T-helper 22 cell (primary cell): Measurements from ENCODE around the gene CDH22.

Experiments
- DNase-seq: peaks from one replicate; pipeline ENCODE4 v3.0.0-alpha.2; 2020; ENCODE audit warnings: low read depth

The CDH22 gene

GRCh38 chr20:46192376-46192944, 115.8 kb downstream of the CDH22 start:
- DNase-seq: no peak

GRCh38 chr20:46191611-46192010, 116.7 kb downstream of the CDH22 start:
- DNase-seq: no peak

GRCh38 chr20:46191168-46191540, 117.1 kb downstream of the CDH22 start:
- DNase-seq: no peak

- no peak for DNase-seq
Observed at GRCh38 chr20:46190478-46191167, 117.7 kb downstream of the CDH22 start.

GRCh38 chr20:46188866-46189541, 119.3 kb downstream of the CDH22 start:
- DNase-seq: no peak

GRCh38 chr20:46186210-46186609, 122.1 kb downstream of the CDH22 start:
- DNase-seq: no peak

GRCh38 chr20:46185353-46185752, 122.9 kb downstream of the CDH22 start:
- DNase-seq: no peak

GRCh38 chr20:46183768-46184167, 124.5 kb downstream of the CDH22 start:
- DNase-seq: no peak

- DNase-seq: no peak
Observed at GRCh38 chr20:46182276-46183200, 125.8 kb downstream of the CDH22 start.

GRCh38 chr20:46179862-46180261, 128.4 kb downstream of the CDH22 start:
- no peak for DNase-seq

- DNase-seq: no peak
Observed at GRCh38 chr20:46178891-46179290, 129.4 kb downstream of the CDH22 start.

GRCh38 chr20:46177768-46178167, 130.5 kb downstream of the CDH22 start:
- DNase-seq: no peak

- DNase-seq: no peak
Observed at GRCh38 chr20:46176739-46177378, 131.4 kb downstream of the CDH22 start.

GRCh38 chr20:46175127-46175494, 133.2 kb downstream of the CDH22 start:
- DNase-seq: no peak

- peak; percentile 26 for DNase-seq
Observed at GRCh38 chr20:46174469-46175126, 133.7 kb downstream of the CDH22 start.

GRCh38 chr20:46173652-46174468, 134.4 kb downstream of the CDH22 start:
- no peak for DNase-seq

GRCh38 chr20:46172961-46173536, 135.2 kb downstream of the CDH22 start:
- no peak for DNase-seq

GRCh38 chr20:46172455-46172854, 135.8 kb downstream of the CDH22 start:
- DNase-seq: no peak

- DNase-seq: no peak
Observed at GRCh38 chr20:46171909-46172308, 136.4 kb downstream of the CDH22 start.

- DNase-seq: no peak
Observed at GRCh38 chr20:46171476-46171875, 136.8 kb downstream of the CDH22 start.
